ENCODE results near the gene NAA38.

Gene NAA38

GRCh38 chr17:7862692-7863437 lies 5.5 kb upstream of the NAA38 start:
- no peak overlapping the region for H3K4me3 ChIP-seq
- TF ChIP-seq CTCF (IDR thresholded peaks at IDR 0.05): peak; percentile 69 to 86
- H3K4me1 ChIP-seq: peaks cover 0 to 16% (median 12%) of the 10 kb centered on the region in 4 donors
- H3K27me3 ChIP-seq: no peaks in the 10 kb centered on the region
- DNase-seq: no peak
- peaks cover 0 to 9% (median 0%) of the 10 kb centered on the region in 3 donors for H3K36me3 ChIP-seq
- H3K27ac ChIP-seq: no peak overlapping the region
- intact Hi-C loops (cut with DNase I; ENCODE audit: low total_unique reads): loop anchor here (5.0 kb wide), 2 partner anchors 34 to 124 kb away; no protein-coding TSS in a partner anchor
- no peaks in the 10 kb centered on the region for H3K9me3 ChIP-seq

- Histone ChIP-seq H3K27ac (peak overlapping the region; percentile 89 to 90), H3K27me3 (no peaks in the 10 kb centered on the region), H3K36me3 (peaks cover 0 to 3% (median 1%) of the 10 kb centered on the region in 3 donors), H3K4me1 (peaks cover 0 to 39% (median 34%) of the 10 kb centered on the region in 4 donors), H3K4me3 (peak overlapping the region; percentile 66 to 77), H3K9me3 (no peaks in the 10 kb centered on the region)
- DNase-seq: no peak
- intact Hi-C loops (cut with DNase I; ENCODE audit: low total_unique reads): loop anchor here (10.0 kb wide), 1 partner anchor 114 kb away; no protein-coding TSS in a partner anchor
- no peak for TF ChIP-seq CTCF (IDR thresholded peaks at IDR 0.05)
Observed at GRCh38 chr17:7859028-7859427, 1.7 kb upstream of the NAA38 start.

- peak in 1 of 2 donors; percentile 68 for DNase-seq
- H3K9me3 ChIP-seq: no peaks in the 10 kb centered on the region
- peaks cover 0 to 6% (median 6%) of the 10 kb centered on the region in 3 donors for H3K36me3 ChIP-seq
- H3K27ac ChIP-seq: peak overlapping the region; percentile 89 to 90
- peaks cover 0 to 39% (median 34%) of the 10 kb centered on the region in 4 donors for H3K4me1 ChIP-seq
- peak in 1 of 2 experiments; percentile 26 for TF ChIP-seq CTCF (IDR thresholded peaks at IDR 0.05)
- intact Hi-C loops (cut with DNase I; ENCODE audit: low total_unique reads): loop anchor here (10.0 kb wide), 1 partner anchor 114 kb away; no protein-coding TSS in a partner anchor
- H3K4me3 ChIP-seq: peak overlapping the region; percentile 66 to 77
- no peaks in the 10 kb centered on the region for H3K27me3 ChIP-seq
Observed at GRCh38 chr17:7858522-7858810, 1.1 kb upstream of the NAA38 start.

GRCh38 chr17:7857713-7858521 lies 558 bp upstream of the NAA38 start, which contains the start of gene CYB5D1:
TSS of gene CYB5D1 (plus strand) at chr17:7858003. CDS start at chr17:7858135, 132 bp downstream.
- peak within 1 kb of the TSS; percentile 66 to 77 for H3K4me3 ChIP-seq
- H3K9me3 ChIP-seq: no peaks in the 10 kb centered on the region
- H3K4me1 ChIP-seq: peaks cover 0 to 39% (median 34%) of the 10 kb centered on the region in 4 donors
- H3K27me3 ChIP-seq: no peaks in the 10 kb centered on the region
- peaks cover 4 to 12% (median 11%) of the 10 kb centered on the region in 3 donors for H3K36me3 ChIP-seq
- peak; percentile 95 to 96 for DNase-seq
- intact Hi-C loops (cut with DNase I; ENCODE audit: low total_unique reads): loop anchor here (10.0 kb wide), 1 partner anchor 113 kb away; no protein-coding TSS in a partner anchor
- peak within 1 kb of the TSS; percentile 89 to 90 for H3K27ac ChIP-seq
- no peak for TF ChIP-seq CTCF (IDR thresholded peaks at IDR 0.05)

GRCh38 chr17:7856011-7856810 lies 1.1 kb downstream of the NAA38 start:
- Histone ChIP-seq H3K36me3 (peaks cover 9 to 22% (median 17%) of the 10 kb centered on the region in 3 donors), H3K27ac (peak overlapping the region; percentile 89 to 90), H3K4me1 (peaks cover 0 to 45% (median 41%) of the 10 kb centered on the region in 4 donors), H3K4me3 (peak overlapping the region; percentile 66 to 77), H3K27me3 (no peaks in the 10 kb centered on the region), H3K9me3 (no peaks in the 10 kb centered on the region)
- intact Hi-C loops (cut with DNase I; ENCODE audit: low total_unique reads): loop anchor here (10.0 kb wide), 1 partner anchor 111 kb away; no protein-coding TSS in a partner anchor
- no peak for TF ChIP-seq CTCF (IDR thresholded peaks at IDR 0.05)
- DNase-seq: peak in 1 of 2 donors; percentile 81

Measured in tibial artery (tissue), 4 donors.